GM12873 (cell line): Measurements from ENCODE around the gene MGARP.

Experiments
- CTCF ChIP-seq: IDR thresholded peaks from 2 replicates; pipeline ENCODE4 v1.5.1; 2012; ENCODE audit warnings: low read depth, mild to moderate bottlenecking, moderate library complexity, low read length, control low read depth; ENCODE audit not compliant: insufficient read depth; ENCODE audit errors: missing control alignments

MGARP gene

GRCh38 chr4:139246166-139246565 is 33.9 kb downstream of the MGARP start:
- no peak for TF ChIP-seq CTCF

DNA sequence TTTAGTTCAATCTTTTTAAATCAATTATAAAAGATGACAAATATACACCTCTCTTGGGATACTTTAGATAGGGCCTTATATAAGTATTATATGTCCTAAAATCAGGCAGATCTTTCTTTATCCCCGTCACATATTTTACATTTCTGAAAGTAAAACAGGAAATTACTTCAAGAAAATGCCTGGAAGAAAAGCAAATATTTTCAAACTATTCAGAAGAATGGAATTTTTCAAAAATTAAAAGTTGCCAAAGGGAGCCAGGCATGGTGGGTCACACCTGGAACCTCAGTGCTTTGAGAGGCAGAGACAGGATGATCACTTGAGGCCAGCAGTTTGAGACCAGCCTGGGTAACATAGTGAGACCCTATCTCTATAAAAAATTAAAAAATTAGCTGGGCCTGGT is 34.4 kb downstream of the MGARP start:
- TF ChIP-seq CTCF = no peak

DNA sequence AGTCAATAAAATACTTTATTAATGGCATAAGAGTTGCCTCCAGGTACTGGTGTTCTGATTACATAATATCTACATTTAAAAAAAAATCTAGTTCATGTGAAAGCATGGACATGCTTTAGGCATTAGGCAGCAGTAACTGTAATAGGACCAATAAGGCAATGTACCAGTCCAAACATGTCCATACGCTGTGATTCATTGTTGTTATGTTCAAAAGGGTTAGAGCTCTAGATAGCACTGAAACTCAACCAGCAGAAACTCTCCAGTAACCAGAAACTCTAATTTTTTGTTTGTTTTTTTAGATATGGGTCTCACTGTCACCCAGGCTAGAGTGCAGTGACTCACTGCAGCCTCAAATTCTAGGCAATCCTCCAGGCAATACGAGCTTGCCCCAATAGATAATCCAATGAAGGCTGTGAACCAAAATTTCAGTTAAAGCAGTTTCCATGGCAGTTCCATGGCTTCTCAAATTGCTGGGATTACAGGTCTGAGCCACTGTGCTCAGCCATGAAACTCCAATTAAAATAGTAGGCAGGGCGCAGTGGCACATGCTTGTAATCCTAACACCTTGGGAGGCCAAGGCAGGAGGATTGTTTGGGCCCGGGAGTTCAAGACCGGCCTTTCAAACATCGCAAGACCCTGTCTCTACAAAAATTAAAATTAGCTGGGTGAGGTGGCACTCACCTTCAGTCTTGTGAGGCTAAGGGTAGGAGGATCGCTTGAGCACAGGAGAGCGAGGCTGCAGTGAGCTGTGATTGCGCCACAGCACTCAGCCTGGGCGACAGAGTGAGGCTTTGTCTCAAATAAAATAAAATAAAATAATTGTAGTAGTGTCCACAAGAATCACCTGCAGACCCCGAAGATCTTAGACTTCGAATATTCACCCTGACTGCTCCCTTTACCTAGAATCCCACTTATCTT is 36.3 kb downstream of the MGARP start:
- no peak for TF ChIP-seq CTCF

- no peak for TF ChIP-seq CTCF
These were observed 37.4 kb downstream of the MGARP start for GRCh38 chr4:139242511-139243051.

DNA sequence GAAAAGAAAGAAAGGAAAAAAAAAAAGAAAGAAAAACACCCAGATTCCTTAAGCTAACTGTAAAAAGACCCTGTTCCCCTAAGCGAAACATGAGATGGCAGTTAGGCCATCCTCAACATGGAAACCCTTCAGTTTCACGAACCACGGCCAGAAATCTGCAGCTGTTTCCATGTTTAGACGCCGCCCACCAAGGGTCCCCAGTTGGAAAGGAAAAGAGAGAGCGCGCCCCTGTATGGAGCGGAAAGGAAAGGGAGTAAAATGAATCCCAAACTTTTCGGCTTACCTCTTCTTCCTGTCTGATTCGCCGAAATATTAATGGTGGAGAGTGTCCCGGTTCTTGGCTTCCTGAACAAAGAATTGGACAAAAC is 38.3 kb downstream of the MGARP start:
- TF ChIP-seq CTCF = no peak

GRCh38 chr4:139241086-139241783 is 38.8 kb downstream of the MGARP start:
- no peak for TF ChIP-seq CTCF

GRCh38 chr4:139239127-139239772 is 40.8 kb downstream of the MGARP start:
- no peak for TF ChIP-seq CTCF
